ENCODE results near the gene NKX6-2.

DNA sequence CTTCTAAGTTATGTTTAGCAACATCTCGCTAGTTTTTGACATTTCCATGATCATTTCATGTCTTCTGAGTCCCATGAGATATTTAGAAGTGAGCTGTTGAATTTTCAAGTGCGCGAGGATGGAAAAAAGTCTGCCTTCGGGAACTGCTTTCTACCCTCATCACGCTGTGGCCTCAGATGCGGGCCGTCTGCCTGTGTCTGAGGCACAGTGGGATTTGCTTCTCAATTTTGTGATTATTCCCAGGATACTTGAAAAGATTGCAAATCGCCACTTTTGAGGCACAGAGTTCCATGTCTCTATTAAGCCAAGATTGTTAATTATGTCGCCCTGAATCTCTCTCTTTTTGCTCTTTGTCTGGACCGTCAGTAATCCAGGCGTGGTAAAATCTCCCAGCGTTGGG lies 30.8 kb upstream of the NKX6-2 start:
- TF ChIP-seq, protein P1, sequence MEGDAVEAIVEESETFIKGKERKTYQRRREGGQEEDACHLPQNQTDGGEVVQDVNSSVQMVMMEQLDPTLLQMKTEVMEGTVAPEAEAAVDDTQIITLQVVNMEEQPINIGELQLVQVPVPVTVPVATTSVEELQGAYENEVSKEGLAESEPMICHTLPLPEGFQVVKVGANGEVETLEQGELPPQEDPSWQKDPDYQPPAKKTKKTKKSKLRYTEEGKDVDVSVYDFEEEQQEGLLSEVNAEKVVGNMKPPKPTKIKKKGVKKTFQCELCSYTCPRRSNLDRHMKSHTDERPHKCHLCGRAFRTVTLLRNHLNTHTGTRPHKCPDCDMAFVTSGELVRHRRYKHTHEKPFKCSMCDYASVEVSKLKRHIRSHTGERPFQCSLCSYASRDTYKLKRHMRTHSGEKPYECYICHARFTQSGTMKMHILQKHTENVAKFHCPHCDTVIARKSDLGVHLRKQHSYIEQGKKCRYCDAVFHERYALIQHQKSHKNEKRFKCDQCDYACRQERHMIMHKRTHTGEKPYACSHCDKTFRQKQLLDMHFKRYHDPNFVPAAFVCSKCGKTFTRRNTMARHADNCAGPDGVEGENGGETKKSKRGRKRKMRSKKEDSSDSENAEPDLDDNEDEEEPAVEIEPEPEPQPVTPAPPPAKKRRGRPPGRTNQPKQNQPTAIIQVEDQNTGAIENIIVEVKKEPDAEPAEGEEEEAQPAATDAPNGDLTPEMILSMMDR (IDR thresholded peaks at IDR 0.05) = no peak
- TF ChIP-seq EP300 (IDR thresholded peaks at IDR 0.05) = no peak
- no peak for TF ChIP-seq POLR2A (IDR thresholded peaks at IDR 0.05)

Measured in suprapubic skin (tissue), 3 donors.